GM19035 (cell line): ENCODE measurements around the gene SLC16A4.
A peak's percentile ranks its signal among the peaks of the same experiment; 100 is the strongest.
"Not testable (repeated sequence)": the region's sequence is repeated elsewhere in the genome, so short reads cannot be mapped to it uniquely, and the experiment has no call there.

Experiments used
- ATAC-seq: cut with Tn5 transposase; IDR thresholded peaks from one replicate; pipeline ENCODE4 v1.9.1; 2021; ENCODE audit not compliant: unreplicated experiment

SLC16A4 gene

GRCh38 chr1:110409316-110409715 is 18.5 kb upstream of the SLC16A4 start:
- ATAC-seq: no peak

GRCh38 chr1:110408488-110408887 is 17.7 kb upstream of the SLC16A4 start:
- no peak for ATAC-seq

DNA sequence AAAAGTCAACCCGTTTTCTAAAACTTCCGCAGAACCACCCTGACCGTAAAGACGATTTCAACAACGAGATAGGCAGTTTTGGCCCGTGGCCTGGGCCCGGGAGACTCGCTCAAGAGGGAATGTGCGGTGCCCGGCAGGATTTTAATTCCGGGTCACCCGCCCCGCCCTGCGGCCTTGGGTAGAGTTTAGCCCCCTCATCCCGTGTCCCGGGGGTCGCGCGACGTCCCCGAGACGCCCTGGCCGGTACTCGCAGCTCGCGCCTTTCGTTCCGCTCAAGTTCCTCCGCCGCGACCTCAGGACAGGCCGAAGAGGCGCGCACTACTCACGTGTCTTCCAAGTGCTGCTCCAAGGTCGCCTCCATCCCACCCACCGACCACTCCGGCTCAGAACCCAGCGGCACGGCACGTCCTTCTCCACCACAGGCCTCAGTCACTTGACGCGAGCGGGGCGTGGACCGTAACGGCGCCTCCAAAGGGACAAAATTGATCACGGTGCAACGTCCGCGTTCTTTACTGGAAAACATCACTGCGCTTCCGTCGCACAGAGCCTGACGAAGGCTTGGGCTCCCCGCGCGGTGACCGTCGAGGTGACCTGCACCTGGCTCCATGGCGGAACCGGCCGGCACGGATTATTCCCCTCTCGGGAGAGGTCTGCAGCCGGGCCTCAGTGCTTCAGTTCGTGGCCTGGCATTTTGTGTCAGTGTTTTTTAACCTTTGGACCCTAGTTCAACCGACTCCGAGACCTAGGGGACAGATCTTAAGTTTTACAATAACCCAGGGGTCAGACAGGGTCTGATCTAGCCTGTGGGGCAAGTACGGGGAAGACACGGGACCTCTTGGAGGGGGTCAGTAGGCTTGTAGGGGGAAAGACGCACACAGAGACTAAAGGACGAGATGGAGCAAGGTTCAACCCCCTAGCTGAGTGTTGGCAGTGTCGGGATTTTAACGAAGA is 16.7 kb upstream of the SLC16A4 start, which contains the start of gene LAMTOR5:
Gene LAMTOR5, minus strand, starts transcription at position 435 of the 951 bp plus-strand sequence. Its CDS starts 74 bp downstream, at position 361.
- peak; percentile 89 for ATAC-seq

- not testable (repeated sequence) for ATAC-seq
Measured at GRCh38 chr1:110406407-110406806, 15.6 kb upstream of the SLC16A4 start.

DNA sequence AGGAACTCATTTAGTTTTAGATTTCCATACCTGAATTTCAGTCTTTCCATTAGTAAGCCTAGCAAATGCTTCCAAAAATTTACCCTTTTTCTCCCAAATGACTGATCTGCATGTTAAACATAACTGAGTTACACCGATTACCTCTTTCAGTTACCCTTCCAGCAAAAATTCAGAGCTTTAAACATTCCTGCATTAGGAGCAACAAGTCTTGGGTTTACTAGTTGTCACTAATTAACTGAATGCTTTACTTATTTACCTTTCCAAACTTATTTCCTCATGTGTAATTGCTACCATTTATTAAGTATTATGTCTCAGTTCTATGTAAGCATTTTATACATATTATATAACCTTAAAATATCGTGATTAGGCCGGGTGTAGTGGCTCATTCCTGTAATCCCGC is 13.6 kb upstream of the SLC16A4 start:
- ATAC-seq: no peak

DNA sequence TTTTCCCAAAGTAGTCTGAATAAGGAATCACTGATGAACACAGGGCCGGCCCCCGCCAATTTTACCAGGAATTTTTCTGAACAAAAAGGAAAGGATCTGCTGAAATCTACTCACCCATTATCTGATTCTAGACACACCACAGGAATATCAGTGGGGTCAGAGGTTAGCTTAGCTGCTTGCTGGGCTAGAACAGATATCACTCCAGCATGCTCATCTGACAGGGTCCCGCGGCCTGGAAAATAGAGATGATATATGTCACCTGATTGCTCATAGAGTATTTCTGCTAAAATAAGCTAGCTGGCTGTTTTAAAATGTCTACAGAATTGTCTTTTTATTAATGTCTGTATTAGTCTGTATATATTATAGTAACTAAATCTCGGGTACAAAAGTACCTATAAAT is 13.0 kb upstream of the SLC16A4 start:
- no peak for ATAC-seq

DNA sequence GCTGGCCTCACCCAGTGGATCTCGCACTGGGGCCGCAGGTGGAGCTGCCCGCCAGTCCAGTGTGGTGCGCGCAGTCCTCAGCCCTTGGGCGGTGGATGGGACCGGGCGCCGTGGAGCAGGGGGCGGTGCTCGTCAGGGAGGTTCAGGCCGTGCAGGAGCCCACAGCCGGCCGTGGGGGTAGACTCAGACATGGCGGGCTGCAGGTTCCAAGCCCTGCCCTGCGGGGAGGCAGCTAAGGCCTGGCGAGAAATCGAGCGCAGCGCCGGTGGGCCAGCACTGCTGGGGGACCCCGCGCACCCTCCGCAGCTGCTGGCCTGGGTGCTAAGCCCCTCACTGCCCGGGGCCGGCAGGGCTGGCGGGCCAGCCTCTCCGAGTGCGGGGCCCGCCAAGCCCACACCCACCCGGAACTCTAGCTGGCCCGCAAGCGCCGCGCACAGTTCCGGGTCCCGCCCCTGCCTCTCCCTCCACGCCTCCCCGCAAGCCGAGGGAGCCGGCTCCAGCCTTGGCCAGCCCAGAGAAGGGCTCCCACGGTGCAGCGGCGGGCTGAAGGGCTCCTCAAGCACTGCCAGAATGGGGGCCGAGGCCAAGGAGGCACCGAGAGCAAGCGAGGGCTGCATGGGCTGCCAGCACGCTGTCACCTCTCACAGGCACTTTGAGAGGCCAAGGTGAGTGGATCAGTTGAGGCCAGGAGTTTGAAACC is 5.6 kb upstream of the SLC16A4 start:
- not testable (repeated sequence) for ATAC-seq

- no peak for ATAC-seq
Measured at GRCh38 chr1:110394493-110394820, 3.6 kb upstream of the SLC16A4 start.

- ATAC-seq: no peak
Measured at GRCh38 chr1:110393691-110394492, 3.1 kb upstream of the SLC16A4 start.

DNA sequence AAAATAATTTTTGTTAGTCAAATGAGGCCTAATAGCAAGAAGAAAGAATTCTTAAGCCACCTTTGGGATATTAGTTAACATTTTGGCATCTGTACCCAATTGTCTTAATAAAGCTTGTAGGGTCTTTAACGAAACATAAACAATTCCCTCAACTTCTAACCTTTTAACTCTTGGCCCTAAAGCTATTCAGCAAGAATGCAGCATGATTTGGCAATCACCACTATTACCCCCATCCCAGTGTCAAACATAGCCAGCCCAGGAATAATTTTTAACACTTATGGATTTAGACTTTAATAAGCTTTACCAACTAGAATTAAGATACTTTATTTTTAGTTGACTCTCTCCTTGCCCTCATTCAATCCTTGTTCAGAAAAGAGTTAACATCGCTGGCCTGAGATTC is 2.5 kb upstream of the SLC16A4 start:
- ATAC-seq: no peak

DNA sequence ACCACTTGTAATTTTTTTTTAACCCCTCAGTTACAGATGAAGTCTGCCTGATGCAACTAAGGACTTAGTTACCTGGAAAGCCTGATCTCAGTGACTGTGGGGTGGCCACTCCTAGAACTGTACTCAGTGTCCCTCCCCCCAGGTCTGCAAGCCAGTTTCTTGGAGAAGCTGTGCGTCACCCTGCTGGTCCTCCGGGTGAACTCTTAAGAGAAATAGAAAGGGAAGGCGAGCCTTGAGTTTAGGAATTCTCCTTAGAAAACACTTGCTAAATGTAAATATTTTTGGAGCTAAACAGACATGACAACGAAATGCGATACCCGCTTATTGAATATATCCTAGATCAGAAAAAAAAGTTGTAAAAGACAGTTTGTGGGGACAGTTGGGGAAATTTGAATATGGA is 730 bp downstream of the SLC16A4 start:
- ATAC-seq: no peak

DNA sequence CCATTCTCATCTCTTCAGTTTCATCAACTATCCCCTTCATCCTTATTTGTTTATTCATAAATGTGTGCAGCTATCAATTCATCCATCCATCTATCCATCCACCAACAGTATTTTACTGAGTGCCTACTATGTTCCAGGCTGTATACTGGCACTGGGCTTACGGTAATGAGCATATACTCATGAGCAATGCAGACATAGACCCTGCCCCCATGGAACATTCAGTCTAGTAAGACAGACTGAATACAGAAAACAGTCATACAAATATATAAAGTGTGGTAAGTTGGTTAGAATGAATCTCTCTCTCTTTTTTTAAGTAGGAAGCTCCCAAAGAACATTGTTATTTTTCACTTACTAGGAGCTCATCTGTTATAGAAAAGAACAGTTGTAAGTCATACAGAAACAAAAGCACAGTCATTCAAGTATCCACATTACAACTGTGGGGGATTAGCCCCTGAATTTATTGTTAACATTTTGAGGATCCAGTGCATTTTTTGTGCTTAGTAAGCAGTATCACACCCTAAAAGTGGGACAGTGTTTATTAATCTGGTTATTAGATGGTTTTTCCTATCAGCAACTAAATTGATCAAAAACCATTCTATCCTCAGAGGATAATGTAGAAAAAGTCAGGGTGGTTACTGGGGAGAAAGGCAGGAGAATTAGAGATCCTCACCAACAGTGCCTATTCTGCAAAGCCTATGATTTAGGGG is 3.6 kb downstream of the SLC16A4 start:
- no peak for ATAC-seq

DNA sequence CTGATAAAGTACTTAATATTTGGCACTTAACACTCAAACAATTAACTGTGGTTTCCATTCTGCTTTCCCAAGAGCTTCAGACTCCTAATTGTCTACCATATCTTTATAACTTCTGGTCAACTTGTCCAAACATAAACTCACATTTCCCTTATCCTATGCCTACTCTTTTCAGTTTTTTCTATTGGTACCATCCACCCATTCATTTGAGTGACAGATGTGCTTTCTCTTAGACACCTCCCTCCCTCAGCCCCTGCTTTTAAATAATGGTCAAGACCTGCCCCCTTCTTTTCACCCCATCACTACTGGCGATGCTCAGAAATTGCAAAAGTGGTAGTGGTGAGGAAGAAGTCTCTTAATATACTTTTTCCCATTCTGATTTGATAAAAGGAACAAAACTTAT is 5.5 kb downstream of the SLC16A4 start:
- ATAC-seq: no peak

- ATAC-seq: no peak
Measured at GRCh38 chr1:110384581-110385321, 6.1 kb downstream of the SLC16A4 start.

DNA sequence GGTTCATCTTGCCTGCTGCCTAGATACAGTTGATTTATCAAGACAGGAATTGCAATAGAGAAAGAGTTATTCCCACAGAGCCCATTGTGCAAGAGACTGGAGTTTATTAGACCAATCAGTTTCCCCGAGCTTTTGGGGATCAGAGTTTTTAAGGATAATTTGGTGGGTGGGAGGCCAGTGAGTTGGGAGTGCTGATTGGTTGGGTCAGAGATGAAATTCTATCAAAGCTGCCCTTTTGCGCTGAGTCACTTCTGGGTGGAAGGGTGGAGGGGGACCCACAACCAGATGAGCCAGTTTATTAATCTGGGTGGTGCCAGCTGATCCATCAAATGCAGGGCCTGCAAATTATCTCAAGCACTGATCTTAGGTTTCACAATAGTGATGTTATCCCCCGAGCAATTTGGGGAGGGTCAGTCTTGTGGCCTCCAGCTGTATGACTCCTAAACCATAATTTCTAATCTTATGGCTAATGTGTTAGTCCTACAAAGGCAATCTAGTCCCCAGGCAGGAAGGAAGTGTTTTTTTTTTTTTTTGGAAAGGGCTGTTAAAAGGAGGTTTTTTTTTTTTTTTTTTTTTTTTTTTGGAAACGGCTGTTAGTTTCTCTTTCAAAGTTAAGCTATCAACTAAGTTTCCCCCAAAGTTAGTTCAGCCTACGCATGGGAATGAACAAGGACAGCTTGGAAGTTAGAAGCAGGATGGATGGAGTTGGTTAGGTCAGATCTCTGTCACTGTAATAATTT is 7.4 kb downstream of the SLC16A4 start:
- no peak for ATAC-seq

- ATAC-seq: no peak
Measured at GRCh38 chr1:110380672-110381283, 10.0 kb downstream of the SLC16A4 start.

- no peak for ATAC-seq
Measured at GRCh38 chr1:110375490-110375889, 15.3 kb downstream of the SLC16A4 start.

GRCh38 chr1:110370827-110371226 is 20.0 kb downstream of the SLC16A4 start:
- ATAC-seq: no peak

- ATAC-seq: no peak
Measured at GRCh38 chr1:110364221-110364620, 26.6 kb downstream of the SLC16A4 start.
